OCI-LY3 (cell line): ENCODE results near the gene CCDC85A.

ENCODE experiments used
- CTCF ChIP-seq: fragments of 200-600, 300-600 bp; sonication (generic); IDR thresholded peaks from 2 replicates; pipeline ENCODE4 v1.5.1; 2014; ENCODE audit warnings: antibody characterized with exemption, low read length, low read depth
- EZH2phosphoT487 ChIP-seq: fragments of 200-600 bp; shearing (Covaris generic); IDR thresholded peaks from 2 replicates; pipeline ENCODE4 v1.6.1; 2018; ENCODE audit warnings: antibody characterized with exemption, mixed run types, low read depth

DNA sequence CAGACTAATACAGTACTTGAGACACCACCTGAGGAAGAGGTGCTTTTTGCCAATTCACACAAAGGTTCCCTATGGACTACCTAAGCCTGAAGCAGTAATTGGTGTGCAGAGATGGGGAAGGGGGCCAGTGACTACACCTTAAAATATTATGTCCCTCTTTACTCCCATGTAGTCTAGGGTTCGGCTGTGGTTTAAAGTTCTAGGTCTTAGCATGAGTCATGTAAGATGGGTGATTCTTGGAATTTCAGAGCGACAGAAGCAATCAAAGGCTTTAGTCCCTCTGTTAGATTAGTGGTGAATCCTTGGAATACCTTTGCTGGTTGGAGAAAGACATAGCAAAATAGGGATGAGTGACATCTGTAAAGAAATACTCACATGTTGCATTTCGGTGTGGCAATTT lies 14.3 kb upstream of the CCDC85A start:
- no peak for TF ChIP-seq CTCF
- no peak for TF ChIP-seq EZH2phosphoT487
